ENCODE data around the gene COL6A3.

The COL6A3 gene

DNA sequence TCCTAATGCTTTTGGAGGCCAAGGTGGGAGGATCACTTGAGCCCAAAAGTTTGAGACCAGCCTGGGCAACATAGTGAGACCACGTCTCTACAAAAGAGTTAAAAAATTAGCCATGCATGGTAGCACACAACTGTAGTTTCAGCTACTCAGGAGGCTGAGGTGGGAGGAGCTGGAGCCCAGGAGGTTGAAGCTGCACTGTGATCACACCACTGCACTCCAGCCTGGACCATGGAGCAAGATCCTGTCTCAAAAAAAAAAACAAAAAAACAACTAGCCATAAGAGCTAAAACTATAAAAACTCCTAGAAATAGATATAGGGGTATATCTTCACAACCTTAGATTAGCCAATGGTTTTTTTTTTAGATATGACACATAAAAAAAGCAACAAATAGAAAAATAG is 16.9 kb upstream of the COL6A3 start:
- DNase-seq (ENCODE audit: extremely low read depth, low read depth), result no peak
- TF ChIP-seq, protein P1, sequence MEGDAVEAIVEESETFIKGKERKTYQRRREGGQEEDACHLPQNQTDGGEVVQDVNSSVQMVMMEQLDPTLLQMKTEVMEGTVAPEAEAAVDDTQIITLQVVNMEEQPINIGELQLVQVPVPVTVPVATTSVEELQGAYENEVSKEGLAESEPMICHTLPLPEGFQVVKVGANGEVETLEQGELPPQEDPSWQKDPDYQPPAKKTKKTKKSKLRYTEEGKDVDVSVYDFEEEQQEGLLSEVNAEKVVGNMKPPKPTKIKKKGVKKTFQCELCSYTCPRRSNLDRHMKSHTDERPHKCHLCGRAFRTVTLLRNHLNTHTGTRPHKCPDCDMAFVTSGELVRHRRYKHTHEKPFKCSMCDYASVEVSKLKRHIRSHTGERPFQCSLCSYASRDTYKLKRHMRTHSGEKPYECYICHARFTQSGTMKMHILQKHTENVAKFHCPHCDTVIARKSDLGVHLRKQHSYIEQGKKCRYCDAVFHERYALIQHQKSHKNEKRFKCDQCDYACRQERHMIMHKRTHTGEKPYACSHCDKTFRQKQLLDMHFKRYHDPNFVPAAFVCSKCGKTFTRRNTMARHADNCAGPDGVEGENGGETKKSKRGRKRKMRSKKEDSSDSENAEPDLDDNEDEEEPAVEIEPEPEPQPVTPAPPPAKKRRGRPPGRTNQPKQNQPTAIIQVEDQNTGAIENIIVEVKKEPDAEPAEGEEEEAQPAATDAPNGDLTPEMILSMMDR (IDR thresholded peaks at IDR 0.05; ENCODE audit: low read depth, low read length, missing control alignments), result no peak
- no peak overlapping the region for H3K4me3 ChIP-seq (replicated peaks; ENCODE audit: low read depth, low read length)

DNA sequence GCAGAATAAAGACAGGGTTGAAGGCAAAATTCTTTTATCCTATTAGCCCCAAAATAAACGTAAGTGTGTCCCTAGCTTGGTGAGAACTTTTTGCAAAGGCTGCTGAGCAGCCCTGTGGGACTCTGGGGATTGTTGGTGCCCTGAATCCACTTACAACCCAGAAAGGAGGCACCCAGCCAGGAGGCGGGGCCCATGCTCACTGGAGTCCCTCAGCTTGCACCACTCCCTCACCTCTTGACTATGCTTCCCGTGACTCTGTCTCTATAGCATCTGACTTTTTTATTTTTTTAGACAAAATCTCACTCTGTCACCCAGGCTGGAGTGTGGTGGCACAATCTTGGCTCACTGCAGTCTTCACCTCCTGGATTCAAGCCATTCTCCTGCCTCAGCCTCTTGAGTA is 15.8 kb upstream of the COL6A3 start:
- TF ChIP-seq, protein P1 (IDR thresholded peaks at IDR 0.05; ENCODE audit: low read depth, low read length, missing control alignments), result no peak
- no peak for DNase-seq (ENCODE audit: extremely low read depth, low read depth)

DNA sequence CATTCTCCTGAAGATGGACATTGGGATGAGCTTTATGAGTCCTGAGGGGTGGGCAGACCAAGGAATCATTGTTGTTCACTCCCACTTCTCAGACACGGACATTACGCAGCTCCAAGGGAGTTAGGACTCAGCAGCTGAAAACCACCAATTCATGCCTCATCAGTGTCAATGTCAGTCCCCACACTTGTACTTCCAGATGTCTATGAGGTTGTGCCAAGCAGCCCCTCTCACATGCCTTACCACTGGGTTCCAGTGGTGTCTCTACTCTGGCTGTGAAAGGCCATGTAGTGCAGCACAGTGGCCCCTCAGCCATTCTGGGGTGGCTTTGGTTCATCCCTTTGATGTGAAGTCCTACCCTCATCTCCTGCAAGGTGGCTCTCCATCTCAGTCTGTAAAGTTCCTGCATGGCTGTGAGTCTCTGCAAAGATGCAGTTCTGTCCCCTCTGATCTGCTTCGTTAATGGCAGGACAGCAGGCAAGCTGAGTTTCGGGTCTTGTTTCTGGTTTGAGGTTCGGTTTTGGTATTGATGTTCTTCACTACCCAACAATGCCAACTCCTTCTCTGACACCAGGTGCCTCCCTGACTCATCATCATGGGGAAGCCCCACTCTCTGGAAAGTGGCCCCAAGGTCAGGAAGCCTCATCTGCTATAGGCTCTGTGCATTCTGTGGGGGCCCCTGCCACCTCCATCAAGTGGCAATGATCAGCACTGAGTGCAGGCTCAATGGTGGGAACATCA is 14.0 kb upstream of the COL6A3 start:
- no peak overlapping the region for H3K4me3 ChIP-seq (replicated peaks; ENCODE audit: low read depth, low read length)
- no peak for DNase-seq (ENCODE audit: extremely low read depth, low read depth)
- TF ChIP-seq, protein P1 (IDR thresholded peaks at IDR 0.05; ENCODE audit: low read depth, low read length, missing control alignments), result no peak

More for the DNA sequence above, 15.8 kb upstream of the COL6A3 start:
- no peak overlapping the region for H3K4me3 ChIP-seq (replicated peaks; ENCODE audit: low read depth, low read length)

DNA sequence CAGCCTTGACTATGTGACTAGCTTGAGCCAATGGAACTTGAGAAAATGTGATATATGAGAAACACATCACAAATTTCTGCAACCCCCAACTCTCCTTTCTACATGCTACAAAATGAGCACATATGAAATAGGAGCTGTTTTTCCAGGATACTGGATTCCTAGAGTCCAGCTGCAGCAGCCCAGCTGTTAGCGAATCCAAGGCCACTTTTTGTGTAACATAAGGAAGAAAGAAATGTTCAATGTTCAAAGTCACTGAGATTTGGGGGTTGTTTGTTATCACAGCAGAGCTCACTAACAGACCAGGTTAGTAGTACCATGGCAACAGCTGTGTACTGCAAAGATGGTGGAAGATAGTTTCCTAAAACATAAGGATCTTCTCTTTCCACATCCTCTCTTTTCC is 12.6 kb upstream of the COL6A3 start:
- TF ChIP-seq, protein P1 (IDR thresholded peaks at IDR 0.05; ENCODE audit: low read depth, low read length, missing control alignments), result no peak
- no peak overlapping the region for H3K4me3 ChIP-seq (replicated peaks; ENCODE audit: low read depth, low read length)
- DNase-seq (ENCODE audit: extremely low read depth, low read depth), result no peak

DNA sequence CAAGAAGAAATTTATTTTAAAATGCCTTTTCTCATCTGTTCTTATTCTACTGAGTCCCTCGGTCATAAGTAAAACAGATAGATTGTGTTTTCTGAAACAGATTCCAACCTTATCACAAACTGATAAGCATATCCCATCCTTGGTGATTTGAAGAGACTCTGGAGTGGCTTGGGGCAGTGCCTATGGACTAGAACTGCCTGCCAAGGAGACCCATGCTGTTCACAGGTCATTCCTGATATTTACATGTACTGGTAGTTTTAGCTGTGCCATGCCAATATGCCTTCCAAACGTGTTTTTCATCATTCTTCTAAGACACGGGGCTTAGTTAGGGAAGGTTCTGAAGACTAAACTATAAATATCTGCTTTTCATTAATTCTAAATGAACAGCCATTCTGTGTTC is 11.4 kb upstream of the COL6A3 start:
- TF ChIP-seq, protein P1 (IDR thresholded peaks at IDR 0.05; ENCODE audit: low read depth, low read length, missing control alignments), result no peak
- DNase-seq (ENCODE audit: extremely low read depth, low read depth), result no peak

DNA sequence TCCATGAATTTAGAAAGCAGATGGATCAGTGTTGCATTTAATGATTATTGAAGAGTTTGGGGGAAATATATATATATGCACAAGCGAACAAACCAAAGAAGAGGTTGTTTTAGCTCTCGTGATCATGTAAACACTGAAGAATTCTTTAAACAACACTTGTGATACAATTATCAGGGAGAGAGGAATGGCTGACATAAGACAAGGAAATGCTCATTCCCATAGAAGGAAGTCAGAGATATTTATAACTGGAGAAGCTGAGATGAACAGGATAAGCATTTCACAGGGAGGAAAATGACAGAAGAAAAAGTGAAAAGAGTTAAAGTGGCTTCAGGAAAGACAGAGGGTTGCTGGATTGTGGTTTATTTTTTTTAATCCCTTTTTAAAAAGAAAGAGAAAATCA is 10.6 kb upstream of the COL6A3 start:
- no peak overlapping the region for H3K4me3 ChIP-seq (replicated peaks; ENCODE audit: low read depth, low read length)
- no peak for DNase-seq (ENCODE audit: extremely low read depth, low read depth)
- TF ChIP-seq, protein P1 (IDR thresholded peaks at IDR 0.05; ENCODE audit: low read depth, low read length, missing control alignments), result no peak

More for the DNA sequence above, 11.4 kb upstream of the COL6A3 start:
- no peak overlapping the region for H3K4me3 ChIP-seq (replicated peaks; ENCODE audit: low read depth, low read length)

DNA sequence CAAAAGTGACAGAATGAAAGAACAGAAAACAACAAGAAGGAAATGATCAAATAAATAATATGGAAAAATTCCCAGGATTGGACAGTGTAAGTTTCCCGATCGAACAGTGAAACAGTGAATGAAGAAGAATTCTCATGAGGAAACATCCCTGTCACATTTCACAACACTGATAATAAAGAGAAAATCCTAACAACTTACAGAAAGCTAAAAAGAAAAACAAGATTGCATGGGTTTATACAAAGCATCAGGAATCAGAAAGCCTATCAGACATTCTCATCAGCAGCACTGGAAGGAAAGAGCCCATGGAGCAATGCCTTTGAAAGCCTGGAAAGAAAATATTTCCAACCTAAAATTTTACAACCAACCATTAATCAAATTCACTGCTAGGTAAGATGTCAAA is 9.9 kb upstream of the COL6A3 start:
- no peak overlapping the region for H3K4me3 ChIP-seq (replicated peaks; ENCODE audit: low read depth, low read length)
- TF ChIP-seq, protein P1 (IDR thresholded peaks at IDR 0.05; ENCODE audit: low read depth, low read length, missing control alignments), result no peak

More for the DNA sequence above, 9.9 kb upstream of the COL6A3 start:
- no peak for DNase-seq (ENCODE audit: extremely low read depth, low read depth)
